GM12891 (cell line): ENCODE results near the gene PTGDR.

Source experiments
- PAX5 ChIP-seq: IDR thresholded peaks from 2 replicates; pipeline ENCODE4 v1.6.1; 2011; ENCODE audit warnings: low read length, moderate library complexity, mild to moderate bottlenecking; ENCODE audit not compliant: insufficient read depth, severe bottlenecking
- POLR2A ChIP-seq: IDR thresholded peaks from 2 replicates; pipeline ENCODE4 v1.6.1; 2011; ENCODE audit warnings: low read depth, low read length, control low read depth
- POLR2AphosphoS5 ChIP-seq: IDR thresholded peaks from 2 replicates; pipeline ENCODE4 v1.6.1; 2011; ENCODE audit warnings: low read depth, low read length, control low read depth
- SPI1 ChIP-seq: IDR thresholded peaks from 2 replicates; pipeline ENCODE4 v1.6.1; 2011; ENCODE audit warnings: low read depth, low read length, control low read depth
- TAF1 ChIP-seq: IDR thresholded peaks from 2 replicates; pipeline ENCODE4 v1.6.1; 2011; ENCODE audit warnings: low read depth, low read length, control low read depth

DNA sequence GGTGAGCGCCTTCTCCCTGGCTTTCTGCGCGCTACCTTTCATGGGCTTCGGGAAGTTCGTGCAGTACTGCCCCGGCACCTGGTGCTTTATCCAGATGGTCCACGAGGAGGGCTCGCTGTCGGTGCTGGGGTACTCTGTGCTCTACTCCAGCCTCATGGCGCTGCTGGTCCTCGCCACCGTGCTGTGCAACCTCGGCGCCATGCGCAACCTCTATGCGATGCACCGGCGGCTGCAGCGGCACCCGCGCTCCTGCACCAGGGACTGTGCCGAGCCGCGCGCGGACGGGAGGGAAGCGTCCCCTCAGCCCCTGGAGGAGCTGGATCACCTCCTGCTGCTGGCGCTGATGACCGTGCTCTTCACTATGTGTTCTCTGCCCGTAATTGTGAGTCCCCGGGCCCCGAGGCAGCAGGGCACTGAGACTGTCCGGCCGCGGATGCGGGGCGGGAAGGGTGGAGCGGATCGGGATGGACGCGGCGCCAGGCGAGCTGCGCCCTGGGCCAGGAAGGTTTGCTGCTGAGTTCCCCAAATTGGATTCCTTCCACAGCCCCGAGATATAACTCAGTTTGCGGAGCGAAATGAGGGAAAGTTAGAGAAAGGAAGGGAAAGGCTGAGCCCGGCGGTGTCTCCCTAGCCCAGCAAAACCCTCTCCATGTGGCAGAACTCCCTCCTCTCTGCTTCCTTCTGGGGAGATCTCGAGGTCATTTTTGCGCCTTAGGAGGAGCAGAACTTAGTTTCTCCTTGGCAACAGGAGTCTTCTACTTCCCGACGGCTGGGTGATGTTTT is 972 bp downstream of the PTGDR start:
- TF ChIP-seq POLR2AphosphoS5 (no peak), TAF1 (no peak), POLR2A (no peak), SPI1 (no peak), PAX5 (no peak)
